H1 (cell line): ENCODE data around the gene HDHD5.

Experiments
- ATF3 ChIP-seq: IDR thresholded peaks from 2 replicates; pipeline ENCODE4 v1.6.1; 2011; ENCODE audit warnings: low read depth, mild to moderate bottlenecking, low read length; ENCODE audit not compliant: insufficient read depth
- HDAC6 ChIP-seq: IDR thresholded peaks from one replicate; pipeline ENCODE4 v1.7.1; 2012; ENCODE audit warnings: low read depth, mild to moderate bottlenecking, inconsistent platforms, low read length, moderate library complexity
- POLR2A ChIP-seq, 2 experiments: IDR thresholded peaks; 1 replicate in 1 of 2; 2 replicates in 1 of 2; pipeline ENCODE4 v1.6.1; 2011; ENCODE audit warnings: low read depth in 2 of 2, low read length in 2 of 2, mild to moderate bottlenecking in 2 of 2; ENCODE audit errors: control extremely low read depth in 1 of 2
- SP1 ChIP-seq: IDR thresholded peaks from 2 replicates; pipeline ENCODE4 v1.6.1; 2011; ENCODE audit warnings: low read depth, low read length
- TBP ChIP-seq: IDR thresholded peaks from 2 replicates; pipeline ENCODE4 v1.6.1; 2011; ENCODE audit warnings: low read depth, low read length, improper control_type of control experiment
- TF ChIP-seq, protein P1 (sequence below), 3 experiments: IDR thresholded peaks; 1 replicate in 2 of 3; 2 replicates in 1 of 3; pipeline versions ENCODE4 v1.5.1 to v1.6.1; 2011; ENCODE audit warnings: low read length in 3 of 3, mild to moderate bottlenecking in 3 of 3, inconsistent platforms in 2 of 3, low read depth in 1 of 3, moderate library complexity in 1 of 3; ENCODE audit not compliant: insufficient read depth in 1 of 3; ENCODE audit errors: control extremely low read depth in 1 of 3

GRCh38 chr22:17190702-17191101 is 31.6 kb upstream of the HDHD5 start:
- no peak for TF ChIP-seq ATF3
- TF ChIP-seq, protein P1, sequence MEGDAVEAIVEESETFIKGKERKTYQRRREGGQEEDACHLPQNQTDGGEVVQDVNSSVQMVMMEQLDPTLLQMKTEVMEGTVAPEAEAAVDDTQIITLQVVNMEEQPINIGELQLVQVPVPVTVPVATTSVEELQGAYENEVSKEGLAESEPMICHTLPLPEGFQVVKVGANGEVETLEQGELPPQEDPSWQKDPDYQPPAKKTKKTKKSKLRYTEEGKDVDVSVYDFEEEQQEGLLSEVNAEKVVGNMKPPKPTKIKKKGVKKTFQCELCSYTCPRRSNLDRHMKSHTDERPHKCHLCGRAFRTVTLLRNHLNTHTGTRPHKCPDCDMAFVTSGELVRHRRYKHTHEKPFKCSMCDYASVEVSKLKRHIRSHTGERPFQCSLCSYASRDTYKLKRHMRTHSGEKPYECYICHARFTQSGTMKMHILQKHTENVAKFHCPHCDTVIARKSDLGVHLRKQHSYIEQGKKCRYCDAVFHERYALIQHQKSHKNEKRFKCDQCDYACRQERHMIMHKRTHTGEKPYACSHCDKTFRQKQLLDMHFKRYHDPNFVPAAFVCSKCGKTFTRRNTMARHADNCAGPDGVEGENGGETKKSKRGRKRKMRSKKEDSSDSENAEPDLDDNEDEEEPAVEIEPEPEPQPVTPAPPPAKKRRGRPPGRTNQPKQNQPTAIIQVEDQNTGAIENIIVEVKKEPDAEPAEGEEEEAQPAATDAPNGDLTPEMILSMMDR (IDR thresholded peaks at IDR 0.05; ENCODE audit: control extremely low read depth in 1 of 3, insufficient read depth in 1 of 3, low read depth in 1 of 3, low read length in 3 of 3), result no peak
- no peak for TF ChIP-seq POLR2A (IDR thresholded peaks at IDR 0.05; ENCODE audit: control extremely low read depth in 1 of 2, low read depth in 2 of 2, low read length in 2 of 2)
- no peak for TF ChIP-seq HDAC6
- no peak for TF ChIP-seq SP1
- no peak for TF ChIP-seq TBP
